Activated gamma-delta T cell treated with anti-CD3 and anti-CD28 coated beads, Interleukin-2, amount 50 U/mL, for 16 hours (primary cell): ENCODE measurements around the gene NEDD4L.

Experiments
- DNase-seq: peaks from one replicate; pipeline ENCODE4 v3.0.0-alpha.2; 2020; ENCODE audit warnings: low read depth

The NEDD4L gene

GRCh38 chr18:58183226-58183625 is 139.2 kb downstream of the NEDD4L start:
- DNase-seq: no peak

GRCh38 chr18:58186258-58186948 is 142.4 kb downstream of the NEDD4L start:
- no peak for DNase-seq

DNA sequence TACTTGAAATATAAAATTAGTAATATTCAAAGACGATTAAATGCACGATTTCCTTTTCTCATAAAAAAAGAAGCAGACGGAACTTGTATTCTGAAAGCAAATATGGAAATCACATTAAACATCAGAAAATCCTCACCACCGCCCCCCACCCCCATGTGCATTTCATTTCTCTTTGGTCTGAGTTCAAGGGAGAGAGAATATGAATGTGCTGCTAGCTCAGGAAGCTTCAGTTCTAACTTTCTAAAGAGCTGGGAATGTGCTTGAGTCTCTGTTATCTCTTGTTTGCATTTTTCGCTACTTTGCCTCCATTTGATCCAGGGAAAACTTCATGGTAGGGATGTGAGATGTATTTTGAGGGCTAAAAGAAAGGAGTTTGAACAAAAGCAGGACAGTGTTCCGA is 143.6 kb downstream of the NEDD4L start:
- no peak for DNase-seq

DNA sequence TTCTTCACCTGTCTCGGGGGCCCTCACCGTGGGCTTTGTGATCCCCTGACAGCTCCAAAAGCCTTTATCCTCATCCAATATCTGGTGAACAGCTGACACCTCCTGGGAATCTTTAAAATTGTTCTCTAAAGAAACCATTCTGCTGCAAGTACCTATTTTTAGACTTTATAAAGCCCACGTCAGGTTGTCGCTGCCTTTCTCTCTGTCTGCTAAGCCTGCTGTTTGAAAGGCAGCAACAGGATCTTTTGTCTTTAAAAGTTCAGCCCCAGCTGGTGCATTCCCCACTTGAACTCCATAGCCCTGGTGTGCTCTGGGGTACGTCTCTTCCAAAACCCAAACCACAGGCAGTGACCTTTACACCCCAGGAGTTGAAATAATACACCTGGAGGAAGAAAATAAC is 145.0 kb downstream of the NEDD4L start:
- DNase-seq: no peak

DNA sequence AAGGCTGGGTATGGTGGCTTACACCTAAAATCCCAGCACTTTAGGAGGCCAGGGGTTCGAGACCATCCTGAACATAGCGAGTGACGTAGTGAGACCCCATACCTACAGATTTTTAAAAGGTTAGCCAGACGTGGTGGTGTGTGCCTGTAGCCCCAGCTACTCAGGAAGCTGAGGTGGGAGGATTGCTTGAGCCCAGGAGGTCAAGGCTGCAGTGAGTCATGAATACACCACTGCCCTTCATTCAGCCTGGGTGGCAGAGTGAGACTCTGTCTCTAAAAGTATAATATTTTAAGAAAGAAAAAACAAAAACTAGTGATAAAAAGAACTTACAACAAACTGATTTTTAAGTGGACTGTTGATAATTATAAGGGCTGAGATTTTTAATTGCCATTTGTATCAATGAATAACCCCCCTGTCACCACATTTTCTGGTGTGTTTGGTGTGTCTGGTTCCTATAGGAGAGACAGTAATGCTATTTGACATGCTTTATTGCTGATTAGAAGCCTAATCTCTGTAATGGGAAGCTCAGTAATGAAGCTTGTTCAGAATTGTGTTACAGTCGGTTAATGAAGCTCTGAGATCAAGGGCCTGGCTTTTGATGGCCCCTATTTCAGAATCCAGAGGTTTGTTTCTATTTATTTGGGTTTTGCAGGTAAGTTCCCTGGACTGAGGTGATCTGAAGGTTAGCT is 147.0 kb downstream of the NEDD4L start:
- DNase-seq: no peak

GRCh38 chr18:58191626-58192025 is 147.6 kb downstream of the NEDD4L start:
- no peak for DNase-seq

DNA sequence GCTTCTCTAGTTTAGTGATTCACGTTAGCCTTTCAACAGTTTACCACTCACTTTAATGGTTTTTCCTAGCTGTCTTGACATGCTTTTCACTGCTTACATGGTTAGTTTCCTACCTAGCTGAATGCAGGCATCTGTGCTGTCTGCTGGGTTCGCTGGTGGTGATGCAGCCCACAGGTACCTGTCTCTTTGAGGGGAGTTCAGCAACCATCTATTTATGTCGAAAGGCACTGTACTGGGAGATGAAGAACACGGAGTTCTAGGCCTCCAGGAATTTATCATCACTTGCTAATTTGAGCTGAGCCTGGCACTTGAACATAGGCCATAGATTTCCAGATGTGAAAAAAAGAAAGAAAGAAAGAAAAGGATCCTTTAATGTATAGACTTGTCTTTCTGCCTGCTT is 148.5 kb downstream of the NEDD4L start:
- no peak for DNase-seq

DNA sequence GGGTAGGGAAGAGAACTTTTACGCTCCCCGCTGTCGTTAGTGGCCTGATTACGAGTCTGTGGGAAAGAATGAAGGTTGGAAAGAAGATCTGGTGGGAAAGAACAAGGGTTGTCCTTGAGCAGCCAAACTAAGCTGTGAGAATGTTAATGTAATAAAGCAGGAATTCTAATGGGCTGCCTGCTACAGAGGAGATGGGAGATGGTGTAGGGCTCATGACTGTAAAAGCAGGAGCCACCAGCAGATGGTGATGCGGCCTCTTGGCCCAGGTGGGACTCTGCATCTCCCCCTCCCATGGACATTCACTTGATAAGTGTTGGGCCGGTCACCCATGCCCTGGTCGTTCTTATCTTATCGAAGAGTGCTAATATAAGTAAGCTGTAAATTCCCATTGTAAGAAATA is 150.0 kb downstream of the NEDD4L start:
- no peak for DNase-seq

- no peak for DNase-seq
Observed at GRCh38 chr18:58195278-58195765, 151.3 kb downstream of the NEDD4L start.

DNA sequence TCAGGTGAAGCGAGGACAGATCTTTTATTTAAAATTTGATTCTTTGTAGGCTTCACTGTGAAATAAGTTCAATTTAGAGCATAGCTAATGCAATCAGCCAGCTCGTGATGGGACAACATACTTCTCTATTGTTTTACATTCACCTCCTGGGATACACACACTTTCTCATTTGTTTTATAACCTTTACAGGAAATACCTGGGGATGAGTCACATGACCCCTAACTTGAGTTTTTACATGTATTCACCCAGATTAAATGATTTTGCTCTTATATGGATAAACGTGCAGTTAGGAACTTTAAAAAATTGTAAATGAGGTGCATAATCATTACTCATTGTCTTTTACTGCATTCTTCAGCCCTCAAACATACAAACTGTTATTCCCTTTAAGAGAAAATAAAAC is 152.1 kb downstream of the NEDD4L start:
- DNase-seq: no peak

GRCh38 chr18:58196881-58197872 is 153.2 kb downstream of the NEDD4L start:
- no peak for DNase-seq

GRCh38 chr18:58201268-58201667 is 157.2 kb downstream of the NEDD4L start:
- DNase-seq: no peak

DNA sequence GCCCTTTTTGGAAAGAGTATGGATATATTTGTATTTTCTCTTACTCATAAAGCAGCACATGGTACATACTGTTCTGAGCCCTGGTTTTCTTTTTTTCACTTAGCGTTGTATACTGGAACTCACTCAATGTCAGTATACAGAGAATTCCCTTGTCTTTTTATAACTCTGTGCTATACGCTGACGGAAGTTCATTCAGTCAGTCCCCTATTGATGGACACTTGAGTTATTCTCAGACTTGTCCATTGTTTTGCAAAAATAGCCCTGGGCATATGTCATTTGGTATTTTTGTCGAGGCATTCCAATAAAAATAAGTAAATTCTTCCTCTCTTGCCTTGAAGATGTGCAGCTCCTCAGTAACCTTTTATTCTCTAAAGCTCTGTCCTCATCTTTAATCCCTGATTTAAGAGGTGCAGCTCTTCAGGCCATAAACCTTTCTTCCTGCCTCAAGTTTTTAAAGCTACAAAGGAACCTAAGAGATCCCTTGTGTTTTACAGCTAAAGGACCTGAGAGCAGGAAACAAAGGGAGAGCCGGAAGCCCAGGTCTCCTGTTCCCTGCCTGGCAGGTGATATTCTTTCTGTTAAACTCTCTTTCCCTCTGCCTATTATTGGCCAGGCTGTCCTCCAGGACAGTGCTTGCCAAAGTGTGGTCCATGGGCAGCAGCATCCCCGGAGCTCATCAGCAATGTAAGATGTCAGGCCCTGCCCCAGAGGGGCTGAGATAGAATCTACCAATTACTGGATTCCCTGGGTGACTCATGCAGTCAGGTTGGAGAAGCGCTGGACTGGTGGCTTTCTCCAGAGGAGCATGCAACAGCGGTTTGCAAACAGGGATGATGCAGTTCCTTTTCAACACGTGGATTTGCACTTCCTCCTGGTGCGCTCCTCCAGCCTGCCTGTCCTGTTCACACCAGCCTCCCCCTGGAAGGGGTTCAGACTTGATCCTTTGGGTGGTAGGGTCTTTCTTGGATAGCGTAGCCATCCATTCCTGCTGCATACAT is 158.0 kb downstream of the NEDD4L start:
- DNase-seq: no peak

DNA sequence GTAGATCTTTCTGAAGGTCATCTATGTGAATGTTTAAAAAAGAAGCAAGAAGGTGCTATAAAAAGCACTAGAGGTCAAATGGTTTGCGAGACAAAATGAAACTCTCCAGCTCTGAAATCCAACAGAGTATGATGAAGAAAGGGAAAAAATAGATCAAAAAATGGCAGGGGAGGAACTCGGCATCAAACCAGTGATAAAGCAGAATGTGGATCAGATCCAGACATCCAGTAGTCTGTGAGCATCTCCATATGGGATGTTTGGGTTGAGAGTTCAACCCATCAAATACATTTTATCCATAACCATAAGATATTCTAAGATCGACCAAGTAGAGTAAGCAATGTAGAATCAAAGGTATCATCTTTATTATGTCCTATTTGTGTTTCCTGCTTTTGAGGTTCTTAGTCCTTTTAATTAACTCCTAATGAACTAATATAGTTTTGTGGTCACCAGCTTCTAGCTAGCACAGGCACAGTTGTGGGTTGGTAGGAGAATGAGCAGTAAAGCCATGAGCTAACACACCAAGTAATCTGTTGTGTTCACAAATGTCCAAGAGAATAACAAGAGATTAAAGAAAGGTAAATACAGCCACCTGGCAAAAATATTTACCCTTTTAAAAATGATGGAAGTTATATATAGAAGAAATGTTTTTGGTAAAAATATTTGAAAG is 160.9 kb downstream of the NEDD4L start:
- no peak for DNase-seq

DNA sequence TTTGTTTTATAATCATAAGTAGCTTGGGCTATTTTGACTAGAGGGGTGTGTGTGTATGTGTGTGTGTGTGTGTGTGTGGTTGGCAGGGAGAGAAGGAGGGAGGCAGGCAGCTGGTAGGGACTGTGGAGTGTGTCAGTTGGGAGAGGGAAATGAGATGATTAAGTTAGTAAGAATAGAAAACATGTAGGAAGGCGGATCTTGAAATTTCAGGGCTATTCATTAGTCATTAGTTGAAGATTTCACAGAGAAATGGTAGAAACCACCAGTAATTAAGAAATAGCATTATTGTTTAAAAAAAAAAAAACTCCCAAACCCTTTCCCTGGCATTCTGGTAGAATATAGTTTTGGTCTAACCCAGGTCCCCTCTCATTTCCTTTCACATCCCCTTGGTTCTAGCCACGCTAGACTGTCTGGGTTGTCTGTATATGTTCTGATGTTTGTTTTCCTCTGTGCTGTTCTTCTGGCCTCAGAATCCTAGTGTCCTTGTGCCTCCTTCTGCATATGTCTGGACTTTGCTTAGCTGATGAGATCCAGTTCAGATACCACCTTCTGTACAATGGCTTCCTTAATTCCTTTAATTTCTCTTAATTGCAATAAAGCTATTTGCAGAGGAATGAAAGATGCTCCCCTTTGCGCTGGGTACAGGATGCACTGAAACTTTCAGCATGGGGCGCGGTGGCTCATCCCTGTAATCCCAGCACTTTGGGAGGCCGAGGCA is 161.6 kb downstream of the NEDD4L start:
- no peak for DNase-seq

GRCh38 chr18:58207520-58208152 is 163.6 kb downstream of the NEDD4L start:
- no peak for DNase-seq

DNA sequence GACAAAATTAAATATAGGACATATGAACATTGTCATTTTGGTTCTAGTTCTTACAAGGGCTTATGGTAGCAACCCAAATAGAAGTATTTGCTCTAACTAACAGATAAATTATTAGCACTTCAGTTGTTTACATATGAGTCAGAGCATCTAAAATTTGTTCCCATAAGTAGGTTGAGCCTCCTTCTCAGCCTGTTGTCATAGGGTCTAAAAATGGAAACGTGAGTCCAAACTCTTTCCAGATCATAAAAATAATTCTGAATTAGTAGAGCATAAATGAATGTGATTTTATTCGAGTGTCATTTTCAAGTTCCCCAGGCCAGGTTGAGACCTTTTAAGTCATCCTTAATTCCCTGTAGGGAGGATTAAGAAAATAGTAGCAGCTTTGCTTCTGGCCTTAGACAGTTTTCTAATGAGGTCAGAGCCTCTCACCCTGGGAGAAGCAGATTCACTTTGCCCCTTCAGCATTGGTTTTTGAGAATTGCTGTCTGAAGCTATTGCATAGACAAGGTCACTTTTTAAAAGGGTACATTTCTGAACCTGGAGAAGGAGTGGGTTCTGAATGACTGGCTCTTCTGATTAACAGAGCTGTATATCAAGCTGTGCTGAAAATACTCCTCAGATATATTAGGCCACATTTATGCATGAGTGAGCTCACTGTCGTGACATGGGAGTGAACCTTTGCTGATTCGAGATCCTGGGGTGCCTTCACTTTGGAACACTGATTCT is 164.3 kb downstream of the NEDD4L start:
- no peak for DNase-seq

DNA sequence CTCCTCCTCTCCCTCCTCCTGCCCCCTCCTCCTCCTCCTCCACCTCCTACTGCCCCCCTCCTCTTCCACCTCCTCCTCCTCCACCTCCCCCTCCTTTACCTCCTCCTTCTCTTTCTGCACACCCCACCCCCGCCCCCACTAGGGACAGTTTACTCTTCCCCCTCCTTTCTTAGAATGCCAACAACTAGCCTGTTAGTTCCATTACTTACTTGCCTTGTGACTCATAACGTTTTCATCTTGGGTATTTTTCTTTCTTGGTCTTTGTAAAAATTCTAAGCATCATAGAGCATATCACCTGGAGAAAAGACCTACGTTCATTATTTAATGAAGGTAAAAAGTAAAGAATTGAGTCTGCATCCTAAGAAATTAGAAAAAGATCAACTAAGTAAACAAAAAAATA is 165.3 kb downstream of the NEDD4L start:
- DNase-seq: no peak

- DNase-seq: no peak
Observed at GRCh38 chr18:58211510-58211909, 167.5 kb downstream of the NEDD4L start.
